NT2/D1 (cell line): ENCODE data around the gene CRYBB1.

Experiments used
- YY1 ChIP-seq: IDR thresholded peaks from 2 replicates; pipeline ENCODE4 v1.6.1; 2011; ENCODE audit not compliant: insufficient read length, insufficient read depth
- ZNF274 ChIP-seq: IDR thresholded peaks from 2 replicates; pipeline ENCODE4 v1.6.1; 2011; ENCODE audit warnings: mild to moderate bottlenecking, low read depth, low read length

DNA sequence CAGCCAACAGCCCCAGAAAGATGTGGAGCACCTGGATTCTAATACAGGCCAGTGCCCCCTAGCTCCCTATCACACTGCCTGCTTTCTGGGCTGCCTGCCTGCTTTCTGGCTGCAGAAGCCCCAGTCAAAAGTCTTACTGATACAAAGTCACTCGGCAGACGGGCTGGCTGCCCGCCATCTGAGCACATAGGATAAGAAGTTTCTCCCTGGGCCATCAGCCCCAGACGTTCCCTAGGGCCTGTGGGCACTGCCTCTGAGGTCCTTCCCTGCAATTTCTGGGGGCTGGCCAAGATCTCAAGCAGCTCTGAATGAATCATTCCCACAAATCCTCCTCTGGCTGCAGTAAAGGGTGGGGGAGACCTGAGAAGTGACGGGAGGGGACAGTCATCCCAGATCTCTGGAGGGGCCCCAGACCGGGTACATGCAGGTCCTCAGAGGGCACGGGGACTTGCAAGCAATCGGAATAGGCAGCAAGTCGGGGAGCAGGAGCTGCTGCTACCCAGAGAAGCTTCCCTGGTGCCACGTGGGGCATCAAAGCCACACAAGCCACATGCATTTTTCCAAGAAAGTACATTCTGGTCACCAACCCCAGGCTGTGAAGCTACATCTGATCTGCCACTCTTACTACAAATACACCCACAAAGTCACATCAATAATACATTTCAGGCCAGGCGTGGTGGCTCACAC lies 32.6 kb downstream of the CRYBB1 start:
- TF ChIP-seq YY1 (no peak), ZNF274 (no peak)
